Choroid plexus epithelial cell (primary cell): ENCODE data around the gene MAP3K21.

ENCODE experiments used
- DNase-seq: peaks from one replicate; pipeline ENCODE4 v3.0.0-alpha.2; 2010; ENCODE audit warnings: low read depth
- H3K4me3 ChIP-seq: 2 replicates; pipeline ENCODE4 v1.5.1; 2011; ENCODE audit warnings: low read depth, mild to moderate bottlenecking, control low read depth, low read length, moderate library complexity
- CTCF ChIP-seq: conservative IDR thresholded peaks from 2 replicates; pipeline ENCODE4 v1.5.1; 2011; ENCODE audit warnings: low read depth, mild to moderate bottlenecking, control low read depth, inconsistent platforms, low read length, moderate library complexity

The MAP3K21 gene

GRCh38 chr1:233304489-233305102 is 22.9 kb upstream of the MAP3K21 start:
- TF ChIP-seq CTCF = peak; percentile 76
- peak; percentile 58 for DNase-seq
- H3K4me3 ChIP-seq = no peak overlapping the region

GRCh38 chr1:233313434-233314155 is 13.9 kb upstream of the MAP3K21 start:
- no peak for DNase-seq
- TF ChIP-seq CTCF = no peak
- H3K4me3 ChIP-seq = no peak overlapping the region

- H3K4me3 ChIP-seq = no peak overlapping the region
- no peak for TF ChIP-seq CTCF
- DNase-seq = no peak
These were observed 11.7 kb upstream of the MAP3K21 start for GRCh38 chr1:233315718-233316301.

GRCh38 chr1:233316473-233316872 is 11.1 kb upstream of the MAP3K21 start:
- no peak for TF ChIP-seq CTCF
- no peak overlapping the region for H3K4me3 ChIP-seq
- no peak for DNase-seq

- no peak overlapping the region for H3K4me3 ChIP-seq
- TF ChIP-seq CTCF = no peak
- DNase-seq = no peak
These were observed 8.3 kb upstream of the MAP3K21 start for GRCh38 chr1:233319272-233319671.

- H3K4me3 ChIP-seq = no peak overlapping the region
- no peak for DNase-seq
- no peak for TF ChIP-seq CTCF
These were observed 7.5 kb upstream of the MAP3K21 start for GRCh38 chr1:233320023-233320422.
